K562 (cell line): Measurements from ENCODE around the gene RGL4.

ENCODE experiments used
- SMAD3 ChIP-seq: fragments of 450-650 bp; formaldehyde crosslinking; conservative IDR thresholded peaks from 2 replicates; pipeline ENCODE4 v1.4.0; 2020; ENCODE audit warnings: mild to moderate bottlenecking
- SP1 ChIP-seq: sonication (generic); formaldehyde crosslinking; IDR thresholded peaks from 2 replicates; pipeline ENCODE4 v1.8.1; 2022; ENCODE audit warnings: mild to moderate bottlenecking, missing genetic modification reagents
- TCF7L2 ChIP-seq: fragments of 150-350 bp; IDR thresholded peaks from 2 replicates; pipeline ENCODE4 v1.6.1; 2016; ENCODE audit warnings: low read depth, mild to moderate bottlenecking, low read length, moderate library complexity
- TFAM ChIP-seq: fragments of 250-450 bp; sonication (Bioruptor Pico); conservative IDR thresholded peaks from 2 replicates; pipeline ENCODE4 v1.5.0; 2021; ENCODE audit warnings: mild to moderate bottlenecking, moderate library complexity
- TF ChIP-seq, protein P1 (sequence below): fragments of 450-650 bp; IDR thresholded peaks from 2 replicates; pipeline ENCODE4 v1.6.1; 2016
- TF ChIP-seq, protein P2 (sequence below): IDR thresholded peaks from 2 replicates; pipeline ENCODE4 v1.6.1; 2014; ENCODE audit warnings: antibody characterized with exemption
- TF ChIP-seq, protein P3 (sequence below): fragments of 450-650 bp; formaldehyde crosslinking; IDR thresholded peaks from 2 replicates; pipeline ENCODE4 v1.4.0; 2022; ENCODE audit warnings: missing genetic modification characterization
- TF ChIP-seq, protein P4 (sequence below): sonication (generic); formaldehyde crosslinking; IDR thresholded peaks from 2 replicates; pipeline ENCODE4 v1.8.1; 2023; ENCODE audit warnings: mild to moderate bottlenecking, missing genetic modification reagents
- TF ChIP-seq, protein P5 (sequence below): fragments of 250-450 bp; sonication (Bioruptor Pico); IDR thresholded peaks from 2 replicates; pipeline ENCODE4 v1.5.0; 2020; ENCODE audit warnings: mild to moderate bottlenecking, borderline replicate concordance
- TF ChIP-seq, protein P6 (sequence below): sonication (generic); formaldehyde crosslinking; IDR thresholded peaks from 2 replicates; pipeline ENCODE4 v1.8.1; 2022; ENCODE audit warnings: missing genetic modification reagents
- TF ChIP-seq, protein P7 (sequence below), 3 experiments: IDR thresholded peaks in 2 of 3; conservative IDR thresholded peaks in 1 of 3; 2 replicates each; pipeline ENCODE4 v1.5.1; 2011 to 2012; ENCODE audit warnings: low read length in 3 of 3, mild to moderate bottlenecking in 3 of 3, control low read depth in 2 of 3, improper control_type of control experiment in 1 of 3, inconsistent platforms in 1 of 3, low read depth in 1 of 3, mixed read lengths in 1 of 3, moderate library complexity in 1 of 3; ENCODE audit not compliant: insufficient read depth in 2 of 3

DNA sequence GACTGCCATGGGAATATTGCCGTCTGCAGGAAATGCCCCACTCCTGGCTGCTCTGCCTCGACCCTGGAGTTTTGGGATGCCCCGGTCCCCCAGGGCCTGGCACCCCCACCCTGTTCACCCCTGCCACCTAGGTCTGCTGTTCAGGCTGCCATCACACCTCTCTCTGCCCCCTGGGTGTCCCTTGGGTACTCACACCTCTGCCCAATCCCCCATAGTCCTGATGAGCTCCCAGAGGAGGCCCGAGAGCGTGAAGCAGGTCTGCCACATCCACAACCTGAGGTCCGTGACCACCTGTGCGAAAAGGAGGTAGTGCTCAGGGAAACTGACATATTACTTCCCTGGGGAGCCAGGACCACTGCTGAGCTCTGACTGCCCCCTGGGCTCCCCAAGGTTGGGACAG lies 38.5 kb upstream of the RGL4 start:
- TF ChIP-seq, protein P1, sequence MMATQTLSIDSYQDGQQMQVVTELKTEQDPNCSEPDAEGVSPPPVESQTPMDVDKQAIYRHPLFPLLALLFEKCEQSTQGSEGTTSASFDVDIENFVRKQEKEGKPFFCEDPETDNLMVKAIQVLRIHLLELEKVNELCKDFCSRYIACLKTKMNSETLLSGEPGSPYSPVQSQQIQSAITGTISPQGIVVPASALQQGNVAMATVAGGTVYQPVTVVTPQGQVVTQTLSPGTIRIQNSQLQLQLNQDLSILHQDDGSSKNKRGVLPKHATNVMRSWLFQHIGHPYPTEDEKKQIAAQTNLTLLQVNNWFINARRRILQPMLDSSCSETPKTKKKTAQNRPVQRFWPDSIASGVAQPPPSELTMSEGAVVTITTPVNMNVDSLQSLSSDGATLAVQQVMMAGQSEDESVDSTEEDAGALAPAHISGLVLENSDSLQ: no peak
- TF ChIP-seq, protein P2, sequence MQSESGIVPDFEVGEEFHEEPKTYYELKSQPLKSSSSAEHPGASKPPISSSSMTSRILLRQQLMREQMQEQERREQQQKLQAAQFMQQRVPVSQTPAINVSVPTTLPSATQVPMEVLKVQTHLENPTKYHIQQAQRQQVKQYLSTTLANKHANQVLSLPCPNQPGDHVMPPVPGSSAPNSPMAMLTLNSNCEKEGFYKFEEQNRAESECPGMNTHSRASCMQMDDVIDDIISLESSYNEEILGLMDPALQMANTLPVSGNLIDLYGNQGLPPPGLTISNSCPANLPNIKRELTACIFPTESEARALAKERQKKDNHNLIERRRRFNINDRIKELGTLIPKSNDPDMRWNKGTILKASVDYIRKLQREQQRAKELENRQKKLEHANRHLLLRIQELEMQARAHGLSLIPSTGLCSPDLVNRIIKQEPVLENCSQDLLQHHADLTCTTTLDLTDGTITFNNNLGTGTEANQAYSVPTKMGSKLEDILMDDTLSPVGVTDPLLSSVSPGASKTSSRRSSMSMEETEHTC: no peak
- TF ChIP-seq, protein P3, sequence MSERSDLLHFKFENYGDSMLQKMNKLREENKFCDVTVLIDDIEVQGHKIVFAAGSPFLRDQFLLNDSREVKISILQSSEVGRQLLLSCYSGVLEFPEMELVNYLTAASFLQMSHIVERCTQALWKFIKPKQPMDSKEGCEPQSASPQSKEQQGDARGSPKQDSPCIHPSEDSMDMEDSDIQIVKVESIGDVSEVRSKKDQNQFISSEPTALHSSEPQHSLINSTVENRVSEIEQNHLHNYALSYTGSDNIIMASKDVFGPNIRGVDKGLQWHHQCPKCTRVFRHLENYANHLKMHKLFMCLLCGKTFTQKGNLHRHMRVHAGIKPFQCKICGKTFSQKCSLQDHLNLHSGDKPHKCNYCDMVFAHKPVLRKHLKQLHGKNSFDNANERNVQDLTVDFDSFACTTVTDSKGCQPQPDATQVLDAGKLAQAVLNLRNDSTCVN (CRISPR knock-in tag): no peak
- TF ChIP-seq SP1 (CRISPR knock-in tag) (no peak), TCF7L2 (no peak), TFAM (no peak), SMAD3 (no peak)
- TF ChIP-seq, protein P4, sequence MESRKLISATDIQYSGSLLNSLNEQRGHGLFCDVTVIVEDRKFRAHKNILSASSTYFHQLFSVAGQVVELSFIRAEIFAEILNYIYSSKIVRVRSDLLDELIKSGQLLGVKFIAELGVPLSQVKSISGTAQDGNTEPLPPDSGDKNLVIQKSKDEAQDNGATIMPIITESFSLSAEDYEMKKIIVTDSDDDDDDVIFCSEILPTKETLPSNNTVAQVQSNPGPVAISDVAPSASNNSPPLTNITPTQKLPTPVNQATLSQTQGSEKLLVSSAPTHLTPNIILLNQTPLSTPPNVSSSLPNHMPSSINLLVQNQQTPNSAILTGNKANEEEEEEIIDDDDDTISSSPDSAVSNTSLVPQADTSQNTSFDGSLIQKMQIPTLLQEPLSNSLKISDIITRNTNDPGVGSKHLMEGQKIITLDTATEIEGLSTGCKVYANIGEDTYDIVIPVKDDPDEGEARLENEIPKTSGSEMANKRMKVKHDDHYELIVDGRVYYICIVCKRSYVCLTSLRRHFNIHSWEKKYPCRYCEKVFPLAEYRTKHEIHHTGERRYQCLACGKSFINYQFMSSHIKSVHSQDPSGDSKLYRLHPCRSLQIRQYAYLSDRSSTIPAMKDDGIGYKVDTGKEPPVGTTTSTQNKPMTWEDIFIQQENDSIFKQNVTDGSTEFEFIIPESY (CRISPR knock-in tag): no peak
- TF ChIP-seq, protein P5, sequence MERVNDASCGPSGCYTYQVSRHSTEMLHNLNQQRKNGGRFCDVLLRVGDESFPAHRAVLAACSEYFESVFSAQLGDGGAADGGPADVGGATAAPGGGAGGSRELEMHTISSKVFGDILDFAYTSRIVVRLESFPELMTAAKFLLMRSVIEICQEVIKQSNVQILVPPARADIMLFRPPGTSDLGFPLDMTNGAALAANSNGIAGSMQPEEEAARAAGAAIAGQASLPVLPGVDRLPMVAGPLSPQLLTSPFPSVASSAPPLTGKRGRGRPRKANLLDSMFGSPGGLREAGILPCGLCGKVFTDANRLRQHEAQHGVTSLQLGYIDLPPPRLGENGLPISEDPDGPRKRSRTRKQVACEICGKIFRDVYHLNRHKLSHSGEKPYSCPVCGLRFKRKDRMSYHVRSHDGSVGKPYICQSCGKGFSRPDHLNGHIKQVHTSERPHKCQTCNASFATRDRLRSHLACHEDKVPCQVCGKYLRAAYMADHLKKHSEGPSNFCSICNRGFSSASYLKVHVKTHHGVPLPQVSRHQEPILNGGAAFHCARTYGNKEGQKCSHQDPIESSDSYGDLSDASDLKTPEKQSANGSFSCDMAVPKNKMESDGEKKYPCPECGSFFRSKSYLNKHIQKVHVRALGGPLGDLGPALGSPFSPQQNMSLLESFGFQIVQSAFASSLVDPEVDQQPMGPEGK: no peak
- TF ChIP-seq, protein P6, sequence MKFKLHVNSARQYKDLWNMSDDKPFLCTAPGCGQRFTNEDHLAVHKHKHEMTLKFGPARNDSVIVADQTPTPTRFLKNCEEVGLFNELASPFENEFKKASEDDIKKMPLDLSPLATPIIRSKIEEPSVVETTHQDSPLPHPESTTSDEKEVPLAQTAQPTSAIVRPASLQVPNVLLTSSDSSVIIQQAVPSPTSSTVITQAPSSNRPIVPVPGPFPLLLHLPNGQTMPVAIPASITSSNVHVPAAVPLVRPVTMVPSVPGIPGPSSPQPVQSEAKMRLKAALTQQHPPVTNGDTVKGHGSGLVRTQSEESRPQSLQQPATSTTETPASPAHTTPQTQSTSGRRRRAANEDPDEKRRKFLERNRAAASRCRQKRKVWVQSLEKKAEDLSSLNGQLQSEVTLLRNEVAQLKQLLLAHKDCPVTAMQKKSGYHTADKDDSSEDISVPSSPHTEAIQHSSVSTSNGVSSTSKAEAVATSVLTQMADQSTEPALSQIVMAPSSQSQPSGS (CRISPR knock-in tag): no peak
- TF ChIP-seq, protein P7, sequence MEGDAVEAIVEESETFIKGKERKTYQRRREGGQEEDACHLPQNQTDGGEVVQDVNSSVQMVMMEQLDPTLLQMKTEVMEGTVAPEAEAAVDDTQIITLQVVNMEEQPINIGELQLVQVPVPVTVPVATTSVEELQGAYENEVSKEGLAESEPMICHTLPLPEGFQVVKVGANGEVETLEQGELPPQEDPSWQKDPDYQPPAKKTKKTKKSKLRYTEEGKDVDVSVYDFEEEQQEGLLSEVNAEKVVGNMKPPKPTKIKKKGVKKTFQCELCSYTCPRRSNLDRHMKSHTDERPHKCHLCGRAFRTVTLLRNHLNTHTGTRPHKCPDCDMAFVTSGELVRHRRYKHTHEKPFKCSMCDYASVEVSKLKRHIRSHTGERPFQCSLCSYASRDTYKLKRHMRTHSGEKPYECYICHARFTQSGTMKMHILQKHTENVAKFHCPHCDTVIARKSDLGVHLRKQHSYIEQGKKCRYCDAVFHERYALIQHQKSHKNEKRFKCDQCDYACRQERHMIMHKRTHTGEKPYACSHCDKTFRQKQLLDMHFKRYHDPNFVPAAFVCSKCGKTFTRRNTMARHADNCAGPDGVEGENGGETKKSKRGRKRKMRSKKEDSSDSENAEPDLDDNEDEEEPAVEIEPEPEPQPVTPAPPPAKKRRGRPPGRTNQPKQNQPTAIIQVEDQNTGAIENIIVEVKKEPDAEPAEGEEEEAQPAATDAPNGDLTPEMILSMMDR (IDR thresholded peaks at IDR 0.05 in 2 of 3, conservative IDR thresholded peaks at IDR 0.05 in 1 of 3; ENCODE audit: insufficient read depth in 2 of 3, low read depth in 1 of 3, low read length in 3 of 3): no peak
